Astrocyte of the spinal cord (primary cell): Measurements from ENCODE around the gene CCM2.
"Not testable (repeated sequence)": the region's sequence is repeated elsewhere in the genome, so short reads cannot be mapped to it uniquely, and the experiment has no call there.

Experiments
- DNase-seq: peaks from one replicate; pipeline ENCODE4 v3.0.0; 2011; ENCODE audit warnings: low read depth, low spot score
- H3K4me3 ChIP-seq: 2 replicates; pipeline ENCODE4 v1.5.1; 2011; ENCODE audit warnings: low read depth, mild to moderate bottlenecking, low read length, moderate library complexity
- CTCF ChIP-seq: IDR thresholded peaks from 2 replicates; pipeline ENCODE4 v1.5.1; 2012; ENCODE audit warnings: low read depth, mild to moderate bottlenecking, low read length, inconsistent platforms
- in situ Hi-C: cut with HindIII; loops from 2 replicates; pipeline ENCODE4 v1.10.0; 2017; ENCODE audit warnings: low sequenced_read_pairs

Gene CCM2

GRCh38 chr7:45028138-45028919 lies 28.3 kb downstream of the CCM2 start:
- in situ Hi-C loops = no loop called here
- TF ChIP-seq CTCF = no peak
- DNase-seq = no peak
- H3K4me3 ChIP-seq = no peak overlapping the region

GRCh38 chr7:45028920-45029344 lies 28.9 kb downstream of the CCM2 start:
- no peak for DNase-seq
- H3K4me3 ChIP-seq = no peak overlapping the region

GRCh38 chr7:45031829-45032228 lies 31.8 kb downstream of the CCM2 start:
- in situ Hi-C loops = no loop called here
- DNase-seq = no peak
- no peak overlapping the region for H3K4me3 ChIP-seq
- no peak for TF ChIP-seq CTCF

More at GRCh38 chr7:45028920-45029344, 28.9 kb downstream of the CCM2 start:
- in situ Hi-C loops = no loop called here
- TF ChIP-seq CTCF = no peak

GRCh38 chr7:45032421-45032820 lies 32.4 kb downstream of the CCM2 start:
- no peak for DNase-seq
- no peak overlapping the region for H3K4me3 ChIP-seq
- TF ChIP-seq CTCF = no peak
- in situ Hi-C loops = no loop called here

- DNase-seq = peak; percentile 38
- in situ Hi-C loops = no loop called here
- H3K4me3 ChIP-seq = no peak overlapping the region
These were observed 33.4 kb downstream of the CCM2 start for GRCh38 chr7:45033261-45033930.

GRCh38 chr7:45033931-45034290 lies 33.9 kb downstream of the CCM2 start:
- H3K4me3 ChIP-seq = no peak overlapping the region
- TF ChIP-seq CTCF = no peak
- DNase-seq = no peak
- in situ Hi-C loops = no loop called here

More at GRCh38 chr7:45033261-45033930, 33.4 kb downstream of the CCM2 start:
- no peak for TF ChIP-seq CTCF

- H3K4me3 ChIP-seq, in situ Hi-C loops, DNase-seq: not testable (repeated sequence)
These were observed 34.7 kb downstream of the CCM2 start for GRCh38 chr7:45034710-45035109.
